NB4 (cell line): ENCODE data around the gene TRMT44.

Experiments
- DNase-seq: peaks from one replicate; pipeline ENCODE4 v3.0.0; 2010; ENCODE audit warnings: low read depth
- H3K4me3 ChIP-seq: one replicate; pipeline ENCODE4 v1.5.1; 2011; ENCODE audit warnings: mild to moderate bottlenecking, low read depth, low read length, moderate library complexity
- MYC ChIP-seq: IDR thresholded peaks from 2 replicates; pipeline ENCODE4 v1.6.1; 2011; ENCODE audit warnings: low read depth, low read length
- POLR2A ChIP-seq: IDR thresholded peaks from 2 replicates; pipeline ENCODE4 v1.6.1; 2011; ENCODE audit warnings: mild to moderate bottlenecking; ENCODE audit not compliant: insufficient read length; ENCODE audit errors: extremely low read depth
- TF ChIP-seq, protein P1 (sequence below): IDR thresholded peaks from one replicate; pipeline ENCODE4 v1.5.1; 2012; ENCODE audit warnings: low read depth, low read length
- TF ChIP-seq, protein P2 (sequence below): IDR thresholded peaks from 2 replicates; pipeline ENCODE4 v1.6.1; 2011; ENCODE audit warnings: low read depth, low read length

TRMT44 gene

DNA sequence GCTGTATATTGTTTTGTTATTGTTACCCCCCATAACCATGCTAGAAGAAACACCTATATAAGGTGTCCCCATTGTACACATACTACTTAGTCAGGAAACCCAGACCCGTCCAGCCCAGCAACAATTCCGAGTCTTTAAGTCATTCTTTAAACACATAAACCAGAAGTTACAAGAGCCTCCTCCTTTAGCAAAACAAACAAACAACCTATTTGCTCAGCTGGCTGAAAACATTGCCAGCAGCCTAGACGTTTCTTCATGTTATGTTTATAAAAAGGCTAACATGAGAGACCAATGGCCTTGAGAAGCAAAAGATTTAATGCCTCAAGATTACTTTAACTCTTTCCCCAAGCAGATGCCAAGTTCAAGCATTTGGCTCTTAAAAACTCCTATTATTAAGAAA, 1.4 kb upstream of the TRMT44 start:
- H3K4me3 ChIP-seq, result peak overlapping the region; percentile 100
- TF ChIP-seq, protein P1, sequence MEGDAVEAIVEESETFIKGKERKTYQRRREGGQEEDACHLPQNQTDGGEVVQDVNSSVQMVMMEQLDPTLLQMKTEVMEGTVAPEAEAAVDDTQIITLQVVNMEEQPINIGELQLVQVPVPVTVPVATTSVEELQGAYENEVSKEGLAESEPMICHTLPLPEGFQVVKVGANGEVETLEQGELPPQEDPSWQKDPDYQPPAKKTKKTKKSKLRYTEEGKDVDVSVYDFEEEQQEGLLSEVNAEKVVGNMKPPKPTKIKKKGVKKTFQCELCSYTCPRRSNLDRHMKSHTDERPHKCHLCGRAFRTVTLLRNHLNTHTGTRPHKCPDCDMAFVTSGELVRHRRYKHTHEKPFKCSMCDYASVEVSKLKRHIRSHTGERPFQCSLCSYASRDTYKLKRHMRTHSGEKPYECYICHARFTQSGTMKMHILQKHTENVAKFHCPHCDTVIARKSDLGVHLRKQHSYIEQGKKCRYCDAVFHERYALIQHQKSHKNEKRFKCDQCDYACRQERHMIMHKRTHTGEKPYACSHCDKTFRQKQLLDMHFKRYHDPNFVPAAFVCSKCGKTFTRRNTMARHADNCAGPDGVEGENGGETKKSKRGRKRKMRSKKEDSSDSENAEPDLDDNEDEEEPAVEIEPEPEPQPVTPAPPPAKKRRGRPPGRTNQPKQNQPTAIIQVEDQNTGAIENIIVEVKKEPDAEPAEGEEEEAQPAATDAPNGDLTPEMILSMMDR, result no peak
- no peak for TF ChIP-seq MYC
- TF ChIP-seq, protein P2, sequence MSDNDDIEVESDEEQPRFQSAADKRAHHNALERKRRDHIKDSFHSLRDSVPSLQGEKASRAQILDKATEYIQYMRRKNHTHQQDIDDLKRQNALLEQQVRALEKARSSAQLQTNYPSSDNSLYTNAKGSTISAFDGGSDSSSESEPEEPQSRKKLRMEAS, result no peak
- no peak for TF ChIP-seq POLR2A
- DNase-seq, result no peak

DNA sequence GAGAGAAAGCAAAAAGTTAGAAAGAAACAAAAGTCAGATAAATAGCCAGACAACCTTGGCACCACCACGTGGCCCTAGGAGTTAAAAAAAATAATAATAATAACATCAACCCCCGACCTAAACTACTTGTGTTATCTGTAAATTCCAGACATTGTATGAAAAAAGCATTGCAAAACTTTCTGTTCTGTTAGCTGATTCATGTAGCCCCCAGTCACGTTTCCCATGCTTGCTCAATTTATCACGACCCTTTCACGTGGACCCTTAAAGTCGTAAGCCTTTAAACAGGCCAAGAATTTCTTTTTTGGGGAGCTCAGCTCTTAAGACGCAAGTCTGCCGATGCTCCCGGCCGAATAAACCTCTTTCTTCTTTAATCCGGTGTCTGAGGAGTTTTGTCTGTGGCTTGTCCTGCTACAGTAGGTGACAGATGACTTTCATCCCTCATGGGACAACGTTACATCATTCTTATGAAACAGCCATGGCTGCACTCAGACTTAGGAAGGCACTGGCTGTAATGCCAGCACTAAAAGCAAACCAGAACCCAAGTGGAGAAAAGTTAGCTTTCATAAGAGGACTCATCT, 574 bp upstream of the TRMT44 start:
- TF ChIP-seq MYC, result peak; percentile 40
- TF ChIP-seq, protein P1, result no peak
- TF ChIP-seq, protein P2, result peak; percentile 22; the same call in 1 of the 2 replicates
- peak overlapping the region; percentile 100 for H3K4me3 ChIP-seq
- DNase-seq, result peak; percentile 86

DNA sequence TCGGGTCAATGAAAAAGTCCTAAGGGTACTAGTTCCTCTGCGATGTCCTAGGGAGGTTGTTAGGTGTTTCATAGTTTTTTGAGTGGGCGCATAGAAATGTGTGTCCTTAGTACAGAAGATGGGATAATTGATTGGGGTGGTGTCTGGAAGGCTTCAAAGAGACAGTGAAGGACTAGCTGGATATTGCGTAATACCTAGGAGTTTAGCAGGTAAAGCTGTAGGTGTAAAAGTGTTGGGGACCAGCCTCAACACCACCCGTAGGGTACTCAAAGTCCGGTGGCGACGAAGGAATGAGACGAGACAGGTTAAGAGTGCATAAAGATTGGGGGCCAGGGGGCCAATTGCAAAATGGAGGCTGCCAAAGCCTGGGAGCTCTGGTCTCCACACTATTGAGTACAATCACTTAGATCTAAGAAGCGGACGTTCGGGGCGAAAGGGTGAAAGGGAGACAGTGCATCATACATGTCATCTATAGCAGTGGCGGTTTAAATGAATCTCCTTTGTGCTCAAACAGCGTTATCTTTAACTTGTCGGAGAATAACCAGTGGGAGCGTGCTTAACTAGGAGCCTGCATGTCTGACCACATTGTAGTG, 1.0 kb downstream of the TRMT44 start:
- TF ChIP-seq POLR2A, result no peak
- peak overlapping the region; percentile 100 for H3K4me3 ChIP-seq
- no peak for DNase-seq

DNA sequence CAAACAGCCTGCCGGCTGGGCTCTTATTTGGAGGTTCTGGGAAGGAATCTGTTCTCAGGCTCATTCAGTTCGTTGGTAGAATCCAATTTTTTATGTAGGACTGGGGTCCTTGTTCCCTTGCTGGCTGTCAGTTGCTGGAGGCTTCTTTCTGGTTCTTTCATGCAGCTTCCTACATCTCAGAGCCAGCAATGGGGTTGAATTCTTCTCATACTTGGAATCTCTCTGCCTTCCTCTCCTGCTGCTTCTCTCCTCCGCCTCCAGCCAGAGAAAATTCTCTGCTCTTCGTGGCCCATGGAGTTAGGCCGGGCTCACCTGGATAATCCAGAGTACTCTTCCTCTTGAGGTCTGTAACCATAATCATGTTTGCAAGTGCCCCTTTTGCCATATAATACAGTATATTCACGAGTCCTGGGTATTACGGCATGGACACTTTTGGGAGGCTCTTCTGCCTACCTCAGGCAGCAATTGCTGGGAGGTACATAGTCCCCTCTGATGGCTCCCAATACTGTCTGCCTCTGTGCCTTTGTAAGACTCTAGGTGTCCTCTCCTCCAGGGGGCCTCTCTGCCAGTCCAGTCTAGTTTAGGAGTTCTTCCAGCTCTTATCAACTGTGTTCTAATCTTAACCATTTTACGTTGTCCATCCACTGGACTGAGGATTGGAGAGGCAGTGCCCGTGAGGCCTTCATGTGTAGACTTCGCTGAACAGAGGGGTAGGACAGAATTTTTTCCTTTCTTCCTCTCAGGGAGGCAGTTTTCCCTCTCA, 2.2 kb downstream of the TRMT44 start:
- no peak for DNase-seq
- TF ChIP-seq POLR2A, result no peak
- TF ChIP-seq, protein P2, result no peak
- TF ChIP-seq MYC, result no peak
- TF ChIP-seq, protein P1, result no peak
- H3K4me3 ChIP-seq, result peak overlapping the region; percentile 100

DNA sequence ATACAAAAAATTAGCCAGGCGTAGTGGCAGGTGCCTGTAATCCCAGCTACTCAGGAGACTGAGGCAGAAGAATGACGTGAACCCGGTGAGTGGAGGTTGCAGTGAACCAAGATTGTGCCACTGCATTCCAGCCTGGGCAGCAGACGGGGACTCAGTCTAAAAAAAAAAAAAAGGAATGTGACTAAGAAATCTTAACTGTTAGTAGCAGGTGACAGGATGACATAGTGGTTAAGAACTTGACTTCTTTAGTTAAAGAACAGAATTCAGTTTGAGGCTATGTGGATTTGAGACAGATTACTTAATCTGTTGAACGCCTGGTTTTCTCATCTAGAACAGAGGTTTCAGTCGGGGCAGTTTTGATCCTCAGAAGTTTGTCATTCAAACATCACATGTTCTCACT, 3.2 kb downstream of the TRMT44 start:
- DNase-seq, result no peak
- peak overlapping the region; percentile 0 for H3K4me3 ChIP-seq
- TF ChIP-seq POLR2A (no peak), MYC (no peak)
- TF ChIP-seq, protein P2, result no peak
- TF ChIP-seq, protein P1, result no peak

DNA sequence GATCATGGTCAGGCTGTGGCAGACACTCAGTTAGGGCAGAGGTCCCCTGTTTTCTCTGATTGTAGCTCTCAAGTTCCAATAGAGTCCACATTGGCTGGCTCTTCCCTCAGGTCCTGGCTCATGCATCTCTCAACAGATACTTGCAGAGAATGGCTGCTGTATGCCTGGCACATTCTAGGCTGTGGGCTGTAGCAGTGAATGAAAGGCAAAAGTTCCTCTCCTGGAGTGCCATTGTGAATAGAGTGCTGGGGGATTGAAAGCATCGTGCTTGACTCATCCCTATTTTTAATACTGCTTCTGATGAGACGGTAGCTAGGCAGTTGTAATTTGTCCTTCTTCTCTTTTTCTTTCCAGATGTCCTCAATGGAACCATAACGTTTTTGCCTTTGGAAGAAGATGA, 5.5 kb downstream of the TRMT44 start:
- no peak for DNase-seq
- H3K4me3 ChIP-seq, result no peak overlapping the region
- TF ChIP-seq POLR2A (no peak), MYC (no peak)
- TF ChIP-seq, protein P1, result no peak
- TF ChIP-seq, protein P2, result no peak
